ENCODE measurements around the gene CCDC107. TPM values are rescaled to one million over a fixed set of nuclear protein-coding genes. Genes with fewer than 3 reads are reported as not detected.

CCDC107 gene
- total RNA-seq, 1 experiment from 2014 or later: 11.8 TPM

GRCh38 chr9:35673132-35674024, 15.3 kb downstream of the CCDC107 start, which contains the start of gene CA9:
Gene CA9, plus strand, starts transcription at chr9:35673928. Its CDS starts 32 bp downstream, at chr9:35673960.
- no peak for DNase-seq
- H3K9me3 ChIP-seq: no peaks in the 10 kb centered on the region
- no TSS peak for BruUV-seq (replicated peaks)
- ChIA-PET POLR2A (interaction anchor here (0.6 kb wide), 1 partner anchor 58 kb away, joined by 3 read pairs; no protein-coding TSS in a partner anchor), CTCF (interaction anchor here (1.2 kb wide), 1 partner anchor 24 kb away, joined by 5 read pairs; no protein-coding TSS in a partner anchor)
- no peaks in the 10 kb centered on the region for H3K27me3 ChIP-seq (replicated peaks; ENCODE audit: control insufficient read depth, insufficient read depth, low read length)
- Mint-ChIP-seq H3K27me3 (ENCODE audit: insufficient read depth, unreplicated experiment) (no peaks in the 10 kb centered on the region), H3K4me3 (ENCODE audit: unreplicated experiment) (no peak within 1 kb of the TSS), H3K4me1 (ENCODE audit: low read depth, unreplicated experiment) (peaks cover 14% of the 10 kb centered on the region), H3K36me3 (ENCODE audit: insufficient read depth, unreplicated experiment) (peaks cover 5% of the 10 kb centered on the region), H3K27ac (ENCODE audit: unreplicated experiment) (no peak within 1 kb of the TSS), H3K9me3 (ENCODE audit: unreplicated experiment) (no peaks in the 10 kb centered on the region)
- intact Hi-C loops (cut with micrococcal nuclease; ENCODE audit: unreplicated experiment): no loop called here
- H3K36me3 ChIP-seq (ENCODE audit: control insufficient read depth, insufficient read depth, low read length): no peaks in the 10 kb centered on the region
- no peak for TF ChIP-seq CTCF (IDR thresholded peaks at IDR 0.05; ENCODE audit: insufficient read depth in 1 of 2, low read depth in 1 of 2, low read length in 1 of 2, severe bottlenecking in 1 of 2, unreplicated experiment in 1 of 2)
- H3K4me3 ChIP-seq (ENCODE audit: low read depth, low read length): no peak within 1 kb of the TSS
- peaks cover 21% of the 10 kb centered on the region for H3K4me1 ChIP-seq

GRCh38 chr9:35674025-35674361, 15.9 kb downstream of the CCDC107 start:
- BruUV-seq (replicated peaks): no TSS peak
- Mint-ChIP-seq H3K4me3 (ENCODE audit: unreplicated experiment) (no peak overlapping the region), H3K27ac (ENCODE audit: unreplicated experiment) (no peak overlapping the region), H3K27me3 (ENCODE audit: insufficient read depth, unreplicated experiment) (no peaks in the 10 kb centered on the region), H3K36me3 (ENCODE audit: insufficient read depth, unreplicated experiment) (peaks cover 5% of the 10 kb centered on the region), H3K4me1 (ENCODE audit: low read depth, unreplicated experiment) (peaks cover 8% of the 10 kb centered on the region), H3K9me3 (ENCODE audit: unreplicated experiment) (no peaks in the 10 kb centered on the region)
- Histone ChIP-seq H3K4me1 (peaks cover 15% of the 10 kb centered on the region), H3K4me3 (ENCODE audit: low read depth, low read length) (no peak overlapping the region), H3K36me3 (ENCODE audit: control insufficient read depth, insufficient read depth, low read length) (no peaks in the 10 kb centered on the region), H3K9me3 (no peaks in the 10 kb centered on the region), H3K27me3 (replicated peaks; ENCODE audit: control insufficient read depth, insufficient read depth, low read length) (no peaks in the 10 kb centered on the region)
- ChIA-PET CTCF (interaction anchor here (1.2 kb wide), 1 partner anchor 23 kb away, joined by 5 read pairs; no protein-coding TSS in a partner anchor), POLR2A (interaction anchor here (0.6 kb wide), 1 partner anchor 57 kb away, joined by 3 read pairs; no protein-coding TSS in a partner anchor)
- no peak for TF ChIP-seq CTCF (IDR thresholded peaks at IDR 0.05; ENCODE audit: insufficient read depth in 1 of 2, low read depth in 1 of 2, low read length in 1 of 2, severe bottlenecking in 1 of 2, unreplicated experiment in 1 of 2)
- no peak for DNase-seq
- intact Hi-C loops (cut with micrococcal nuclease; ENCODE audit: unreplicated experiment): no loop called here

GRCh38 chr9:35675204-35675603, 17.1 kb downstream of the CCDC107 start:
- no peaks in the 10 kb centered on the region for H3K9me3 ChIP-seq
- ChIA-PET POLR2A (no interaction called here), CTCF (interaction anchor here (0.7 kb wide), 1 partner anchor 57 kb away, joined by 6 read pairs; the partner anchor contains the start of gene CD72)
- H3K4me1 ChIP-seq: peaks cover 2% of the 10 kb centered on the region
- H3K36me3 Mint-ChIP-seq (ENCODE audit: insufficient read depth, unreplicated experiment): no peaks in the 10 kb centered on the region
- H3K4me3 ChIP-seq (ENCODE audit: low read depth, low read length): no peak overlapping the region
- no peaks in the 10 kb centered on the region for H3K9me3 Mint-ChIP-seq (ENCODE audit: unreplicated experiment)
- no peak for TF ChIP-seq CTCF (IDR thresholded peaks at IDR 0.05; ENCODE audit: insufficient read depth in 1 of 2, low read depth in 1 of 2, low read length in 1 of 2, severe bottlenecking in 1 of 2, unreplicated experiment in 1 of 2)
- DNase-seq: no peak
- H3K4me1 Mint-ChIP-seq (ENCODE audit: low read depth, unreplicated experiment): no peaks in the 10 kb centered on the region
- no peaks in the 10 kb centered on the region for H3K27me3 ChIP-seq (replicated peaks; ENCODE audit: control insufficient read depth, insufficient read depth, low read length)
- H3K36me3 ChIP-seq (ENCODE audit: control insufficient read depth, insufficient read depth, low read length): no peaks in the 10 kb centered on the region
- H3K27me3 Mint-ChIP-seq (ENCODE audit: insufficient read depth, unreplicated experiment): no peaks in the 10 kb centered on the region
- H3K27ac Mint-ChIP-seq (ENCODE audit: unreplicated experiment): no peak overlapping the region
- no TSS peak for BruUV-seq (replicated peaks)
- H3K4me3 Mint-ChIP-seq (ENCODE audit: unreplicated experiment): no peak overlapping the region
- intact Hi-C loops (cut with micrococcal nuclease; ENCODE audit: unreplicated experiment): no loop called here

Data from Caco-2 (cell line).